GM19397 (cell line): ENCODE data around the gene SETD4.
A peak's percentile ranks its signal among the peaks of the same experiment; 100 is the strongest.

Source experiments
- ATAC-seq: cut with Tn5 transposase; IDR thresholded peaks from one replicate; pipeline ENCODE4 v1.9.1; 2021; ENCODE audit warnings: mild to moderate bottlenecking, moderate library complexity; ENCODE audit not compliant: unreplicated experiment

The SETD4 gene

DNA sequence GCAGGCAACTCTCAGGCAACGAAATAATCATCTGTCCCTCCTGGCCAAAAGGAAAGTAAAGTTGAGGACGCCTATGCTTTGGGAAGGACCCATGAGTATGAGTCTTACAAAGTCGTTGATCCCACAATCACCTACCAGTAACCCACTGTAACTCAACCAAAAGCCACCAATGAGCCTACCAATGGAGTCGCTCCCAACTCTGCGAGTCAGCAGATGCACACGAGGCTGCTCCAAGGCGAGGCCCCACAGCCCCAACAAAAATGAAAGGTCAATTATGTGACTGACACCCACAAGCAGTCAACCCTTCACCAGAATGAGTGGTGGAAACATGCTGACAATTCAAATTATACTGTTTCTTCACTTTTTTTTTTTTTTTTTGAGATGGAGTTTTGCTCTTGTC is 12.0 kb downstream of the SETD4 start:
- ATAC-seq: no peak

DNA sequence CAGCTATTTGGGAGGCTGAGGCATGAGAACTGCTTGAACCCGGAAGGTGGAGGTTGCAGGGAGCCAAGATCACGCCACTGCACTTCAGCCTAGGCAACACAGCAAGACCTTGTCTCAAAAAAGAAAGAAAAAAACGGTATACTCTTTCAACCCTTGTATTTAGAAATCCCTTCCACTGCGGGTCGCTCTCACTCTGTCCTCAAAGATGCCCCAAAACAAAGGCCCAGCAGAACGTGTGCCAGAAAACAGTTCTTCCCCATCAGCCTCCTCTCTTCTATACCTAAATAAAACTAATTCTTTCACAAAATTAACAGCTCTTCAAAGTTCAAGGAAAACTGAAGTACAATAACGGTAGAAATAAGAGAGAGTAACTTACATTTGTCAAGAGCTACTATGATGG is 13.2 kb downstream of the SETD4 start:
- ATAC-seq: no peak

DNA sequence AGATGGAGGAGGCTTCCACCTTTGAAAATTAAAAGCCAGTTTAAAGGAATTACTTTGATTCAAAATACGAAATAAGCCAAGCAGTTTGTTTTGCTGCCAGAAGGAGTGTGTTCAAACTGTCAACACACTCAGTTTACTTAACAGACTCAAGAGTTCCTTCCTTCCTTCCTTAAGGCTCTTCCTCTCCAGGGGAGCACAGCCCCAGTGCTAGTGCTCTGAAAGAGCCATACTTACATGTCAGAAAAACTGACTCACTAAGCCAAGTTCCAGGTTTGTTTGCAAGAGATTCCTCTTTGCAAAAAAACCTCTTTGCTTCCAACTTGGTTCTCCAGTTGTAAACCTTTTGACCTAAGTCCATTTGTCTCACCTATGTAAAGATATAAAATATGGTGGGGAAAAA is 14.3 kb downstream of the SETD4 start:
- no peak for ATAC-seq

DNA sequence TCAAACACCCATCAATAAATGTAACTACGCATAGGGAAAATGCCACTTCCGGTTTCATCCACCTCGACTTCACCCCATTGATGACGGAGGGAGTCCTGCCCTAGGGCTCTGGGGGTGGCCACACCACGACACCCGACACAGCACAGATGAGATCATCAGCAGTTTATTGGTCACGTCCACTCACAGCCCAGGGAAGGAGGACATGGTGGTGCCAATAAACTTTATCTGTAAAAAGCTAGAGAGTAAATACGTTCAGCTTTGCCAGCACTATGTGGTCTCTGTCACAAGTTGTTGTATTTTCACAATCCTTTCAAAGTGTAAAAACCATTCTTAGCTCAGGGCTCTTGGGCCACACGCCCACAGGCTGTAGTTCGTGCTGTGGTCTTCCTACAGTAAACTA is 16.3 kb downstream of the SETD4 start:
- ATAC-seq: no peak

DNA sequence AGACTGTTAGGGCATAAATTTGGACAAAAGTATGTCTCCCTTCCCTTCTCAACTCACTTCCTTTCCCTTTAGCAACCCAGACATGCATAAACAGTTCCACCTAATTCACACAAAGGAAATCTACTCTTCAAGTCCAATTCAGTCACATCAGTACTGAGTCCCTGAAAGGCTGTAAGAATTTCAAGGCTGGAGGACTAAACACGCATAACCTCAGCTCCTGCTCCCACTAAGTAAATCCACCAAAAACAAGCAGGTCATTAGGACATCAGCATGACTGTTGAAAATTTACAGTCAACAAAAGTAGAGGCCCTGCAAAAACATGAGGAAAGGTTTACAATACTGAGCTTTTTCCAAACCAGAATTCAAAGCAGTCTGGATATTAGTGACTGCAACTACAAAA is 18.4 kb downstream of the SETD4 start:
- ATAC-seq: no peak

DNA sequence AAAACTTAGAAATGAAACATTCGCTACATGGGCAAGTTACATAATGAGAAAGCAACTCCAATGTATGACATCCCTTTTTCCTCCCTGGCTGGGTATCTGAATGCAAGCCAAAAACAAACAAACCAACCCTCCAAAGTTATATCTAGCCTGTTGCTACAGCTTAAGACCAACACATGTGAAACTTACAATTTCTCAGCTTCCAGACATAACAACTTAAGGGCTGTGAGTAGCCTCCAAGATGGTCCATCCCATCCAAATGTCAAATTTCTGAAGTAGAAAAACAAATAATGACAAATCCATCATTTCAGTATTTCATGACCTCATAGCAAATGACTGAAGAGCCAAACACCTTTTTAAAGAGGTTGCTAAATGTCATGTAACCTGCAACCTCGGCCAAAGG is 19.9 kb downstream of the SETD4 start:
- no peak for ATAC-seq

DNA sequence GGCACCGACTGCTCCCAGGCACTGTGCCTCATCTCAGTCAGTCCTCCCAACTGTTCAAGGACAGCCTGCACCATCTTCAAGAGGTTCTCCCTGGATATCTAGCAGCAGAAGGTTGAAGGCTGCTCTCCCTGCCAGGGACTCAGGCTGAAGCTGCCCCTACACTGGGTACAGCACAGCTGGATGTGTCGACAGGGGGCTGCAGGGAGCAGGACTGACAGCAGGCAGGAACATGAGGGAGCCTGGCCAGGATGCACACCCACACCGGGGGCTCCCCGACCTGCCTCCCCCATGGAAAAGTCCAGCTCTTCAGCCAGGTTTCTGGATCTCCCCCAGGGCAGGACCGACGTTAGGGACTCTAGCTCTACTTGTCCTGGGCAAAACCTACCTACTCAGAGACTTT is 20.5 kb downstream of the SETD4 start:
- ATAC-seq: no peak

DNA sequence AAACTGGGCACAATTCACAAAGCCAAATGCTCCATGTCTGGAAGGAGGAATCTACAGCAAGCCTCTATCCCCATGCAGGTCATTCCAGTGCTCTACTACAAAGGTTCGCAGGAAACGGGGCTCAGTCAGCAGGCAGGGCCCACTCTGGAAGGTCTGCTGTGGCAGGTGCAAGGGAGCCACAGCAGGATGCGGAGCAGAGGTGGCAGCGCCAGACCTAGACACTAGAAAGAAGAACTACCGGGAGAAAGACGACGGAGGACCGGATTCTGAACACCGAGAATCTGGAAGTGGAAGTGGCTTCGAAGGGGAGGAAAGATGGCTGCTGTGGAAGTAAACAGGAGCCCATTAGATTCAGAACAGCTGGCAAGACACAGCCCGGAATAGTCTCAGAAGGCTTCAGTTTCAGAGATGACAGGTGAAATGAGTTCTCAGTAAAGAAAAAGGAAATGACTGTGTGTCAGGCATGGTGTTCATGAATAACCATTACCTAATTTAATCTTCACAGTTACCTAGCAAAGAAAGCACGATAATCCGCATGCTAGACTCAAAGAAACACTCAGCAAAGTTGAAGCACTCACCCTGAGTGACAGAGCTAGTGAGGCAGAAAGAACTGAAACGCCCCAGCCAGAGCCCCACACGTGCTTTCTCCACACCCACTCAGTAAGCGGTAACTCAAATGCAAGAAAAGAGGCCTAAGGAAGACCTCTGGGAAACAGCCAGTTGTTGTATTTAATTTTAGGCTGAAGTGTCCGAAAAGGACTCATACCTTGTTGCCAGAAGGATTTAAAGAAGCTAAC is 21.4 kb downstream of the SETD4 start:
- no peak for ATAC-seq

DNA sequence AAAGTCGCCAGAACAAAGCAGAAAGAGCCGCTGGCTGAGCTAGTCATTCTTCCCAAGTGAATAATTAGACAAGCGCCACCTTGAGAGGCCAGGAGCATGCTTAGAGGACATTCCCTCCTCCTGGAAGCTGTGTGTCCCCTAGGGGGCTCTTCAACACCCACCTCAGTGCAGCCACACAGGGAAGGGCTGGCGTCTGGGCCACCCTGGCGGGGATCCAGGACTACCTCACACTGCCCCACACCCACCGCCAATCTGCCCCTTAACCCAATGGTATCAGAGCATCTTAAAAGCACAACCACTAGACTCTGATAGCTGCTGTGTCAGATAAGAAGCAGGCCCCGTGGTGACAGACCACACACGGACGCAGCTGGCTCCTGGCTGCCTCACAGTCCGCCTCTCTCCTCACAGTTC is 24.9 kb downstream of the SETD4 start:
- ATAC-seq: no peak

DNA sequence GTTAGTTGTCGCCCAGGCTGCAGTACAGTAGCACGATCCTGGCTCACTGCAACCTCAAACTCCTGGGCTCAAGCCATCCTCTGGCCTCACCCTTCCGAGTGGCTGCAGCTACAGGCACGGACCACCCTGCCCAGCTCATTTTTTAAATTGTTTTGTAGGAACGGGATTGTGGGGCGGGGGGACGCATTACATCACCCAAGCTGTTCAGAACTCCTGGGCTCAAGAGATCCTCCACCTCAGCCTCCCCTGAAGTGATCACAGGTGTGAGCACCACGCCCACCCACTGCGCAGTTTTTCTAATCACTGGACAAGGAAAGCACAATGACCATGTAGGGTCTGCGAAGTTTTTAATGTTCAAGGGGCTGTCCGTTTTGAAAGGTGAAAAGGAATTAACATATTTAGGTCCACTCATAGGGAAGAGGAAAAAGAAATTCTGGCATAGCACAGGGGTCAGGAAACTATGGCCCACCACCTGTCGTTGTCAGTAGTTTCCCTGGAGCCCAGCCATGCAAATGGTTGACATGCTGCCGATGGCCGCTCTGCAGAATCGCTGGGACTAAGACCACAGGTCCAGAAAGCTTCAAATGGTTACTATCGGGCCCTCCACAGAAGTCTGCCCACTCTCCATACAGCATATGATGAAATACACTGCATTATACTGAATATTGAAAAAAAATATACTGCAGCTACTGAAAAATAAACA is 26.0 kb downstream of the SETD4 start:
- ATAC-seq: no peak

DNA sequence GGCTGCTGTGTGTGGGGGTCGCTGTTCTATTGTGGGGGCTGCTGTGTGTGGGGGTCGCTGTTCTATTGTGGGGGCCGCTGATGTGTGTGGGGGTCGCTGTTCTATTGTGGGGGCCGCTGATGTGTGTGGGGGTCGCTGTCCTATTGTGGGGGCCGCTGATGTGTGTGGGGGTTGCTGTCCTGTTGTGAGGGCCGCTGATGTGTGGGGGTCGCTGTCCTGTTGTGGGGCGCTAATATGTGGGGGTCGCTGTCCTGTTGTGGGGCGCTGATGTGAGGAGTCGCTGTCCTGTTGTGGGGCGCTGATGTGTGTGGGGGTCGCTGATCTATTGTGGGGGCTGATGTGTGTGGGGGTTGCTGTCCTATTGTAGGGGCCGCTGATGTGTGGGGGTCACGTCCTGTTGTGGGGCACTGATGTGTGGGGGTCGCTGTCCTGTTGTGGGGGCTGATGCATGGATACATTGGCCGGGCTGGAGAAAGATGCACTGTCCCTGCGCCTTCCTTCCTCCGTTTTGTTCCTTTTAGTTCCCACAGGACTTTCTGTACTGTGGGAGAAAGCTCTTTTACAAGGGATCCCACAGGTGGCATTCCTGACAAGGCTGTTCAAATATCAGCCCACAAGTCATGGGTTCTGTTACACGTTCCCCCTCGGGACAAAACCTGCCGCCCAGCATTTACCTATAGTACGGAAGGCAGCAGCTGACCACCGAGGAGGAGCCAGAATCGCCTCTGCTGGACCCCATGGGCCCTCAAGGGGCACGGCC is 27.5 kb downstream of the SETD4 start:
- ATAC-seq: no peak

DNA sequence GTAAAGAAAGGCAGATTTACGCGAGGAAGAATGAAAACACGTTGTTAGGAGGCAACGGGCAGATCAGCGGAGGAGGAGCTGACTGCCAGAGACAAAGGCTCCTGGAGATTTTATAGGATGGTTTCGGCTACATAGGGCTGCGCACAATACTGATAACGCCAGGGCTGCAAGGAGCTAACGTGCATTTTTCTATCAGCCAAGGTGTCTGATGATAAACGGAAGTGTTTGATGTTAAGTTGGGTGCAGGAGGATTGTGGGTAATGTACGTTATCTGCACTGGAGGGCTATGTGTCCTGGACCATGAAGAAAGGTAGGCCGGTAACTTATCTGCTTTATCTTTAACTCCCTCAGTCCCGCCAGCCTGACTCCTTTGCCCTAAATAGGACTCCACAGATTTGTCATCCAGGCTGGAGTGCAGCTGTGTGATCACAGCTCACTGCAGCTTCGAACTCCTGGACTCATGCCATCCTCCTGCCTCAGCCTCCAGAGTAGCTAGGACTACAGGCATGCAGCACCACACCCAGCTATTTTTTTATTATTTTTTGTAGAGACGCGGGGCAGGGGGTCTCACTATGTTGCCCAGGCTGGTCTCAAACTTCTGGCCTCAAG is 29.6 kb downstream of the SETD4 start:
- no peak for ATAC-seq

DNA sequence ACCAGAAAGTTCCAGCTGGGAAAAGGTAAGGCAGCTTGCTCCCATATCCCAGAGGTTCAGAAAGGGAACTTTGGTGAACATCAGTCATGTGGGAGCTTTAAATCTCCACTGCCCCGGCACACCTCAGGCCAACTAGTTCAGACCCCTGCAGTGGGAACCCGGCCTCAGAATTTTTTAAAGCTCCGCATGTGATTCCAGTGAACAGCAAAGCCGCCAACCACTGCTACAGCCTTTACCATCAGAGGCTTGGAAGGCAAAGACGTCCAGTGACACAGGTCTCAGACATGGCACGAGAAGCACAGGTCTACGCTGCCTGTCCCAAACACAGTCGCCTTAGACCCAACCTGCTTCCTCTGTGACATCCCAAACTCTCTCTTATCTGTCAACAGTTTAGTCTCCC is 31.0 kb downstream of the SETD4 start:
- no peak for ATAC-seq

DNA sequence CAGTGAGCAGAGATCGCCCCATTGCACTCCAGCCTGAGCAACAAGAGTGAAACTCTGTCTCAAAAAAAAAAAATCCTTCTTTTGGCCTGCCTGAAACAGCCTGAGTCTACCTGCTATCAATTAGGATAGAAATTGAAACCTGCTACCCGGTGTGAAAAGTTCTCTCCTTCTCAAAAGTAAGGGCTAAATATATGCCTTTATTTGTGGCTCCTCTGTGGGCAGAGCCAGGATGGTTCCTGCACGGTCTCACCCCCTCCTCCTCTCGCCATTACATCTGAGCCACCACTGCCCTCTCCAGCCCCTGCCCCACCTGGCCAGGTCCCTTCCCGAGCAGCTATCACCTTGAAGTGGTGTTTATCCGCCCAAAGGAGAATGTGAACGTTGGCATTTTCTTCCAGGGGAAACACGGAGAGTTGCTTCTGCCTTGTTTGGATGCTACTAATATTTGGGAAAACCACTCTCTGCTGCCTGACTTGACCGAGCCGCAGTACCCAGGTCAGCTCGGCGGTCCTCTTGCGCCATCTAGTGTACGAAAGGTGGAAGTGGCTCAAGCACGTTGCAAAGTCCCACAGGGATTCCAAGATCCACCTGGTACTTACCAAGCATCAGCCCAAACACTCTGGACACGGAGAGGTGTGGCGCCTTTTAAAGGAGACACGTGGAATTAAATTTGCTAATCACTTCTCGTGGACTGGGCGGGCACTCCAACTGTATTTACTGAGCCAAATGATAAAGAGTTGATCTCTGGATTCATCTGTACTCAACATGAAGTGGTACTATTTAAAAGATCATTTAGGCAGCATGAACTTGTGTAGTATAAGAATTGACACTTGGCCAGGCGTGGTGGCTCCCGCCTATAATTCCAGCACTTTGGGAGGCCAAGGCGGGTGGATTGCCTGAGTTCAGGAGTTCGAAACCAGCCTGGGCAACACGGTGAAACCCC is 31.9 kb downstream of the SETD4 start:
- ATAC-seq: peak; percentile 56

DNA sequence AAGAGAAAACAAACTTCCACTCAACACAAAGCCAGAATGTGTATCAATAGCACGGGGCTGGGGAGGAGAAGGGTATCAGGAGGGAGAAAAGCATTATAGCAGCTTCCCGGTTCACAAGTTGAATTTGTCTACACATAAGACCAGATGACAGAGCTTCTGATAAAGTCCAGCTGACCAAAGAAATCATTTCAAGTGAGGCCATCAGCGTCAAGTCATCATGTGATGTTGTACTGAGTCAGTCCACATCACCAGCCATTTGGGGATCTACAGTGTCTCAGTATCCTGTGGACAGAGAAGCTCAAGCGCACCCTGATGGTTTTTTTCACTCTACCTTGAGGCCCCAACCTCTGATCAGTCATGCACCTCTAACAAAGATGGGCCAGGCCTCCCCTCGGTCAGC is 33.0 kb downstream of the SETD4 start:
- ATAC-seq: no peak

DNA sequence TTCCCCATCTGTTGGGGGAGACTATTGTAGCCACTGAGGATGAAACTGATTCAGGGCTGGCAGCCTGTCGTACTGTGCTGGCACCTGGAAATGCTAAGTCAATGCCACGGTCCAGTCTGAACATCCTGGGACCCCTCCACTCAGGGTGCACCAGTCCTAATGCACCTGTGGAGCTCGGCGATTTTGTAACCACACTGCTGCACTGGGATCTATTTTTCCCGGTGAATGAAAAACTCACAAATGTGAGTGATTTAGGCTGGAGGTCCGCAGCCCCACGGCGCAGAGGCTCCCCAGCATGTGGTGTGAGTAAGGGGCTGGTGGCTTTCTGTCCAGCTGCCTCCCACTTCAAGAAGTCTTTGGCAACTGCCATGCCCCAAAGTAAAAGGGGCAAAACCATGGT is 35.5 kb downstream of the SETD4 start:
- ATAC-seq: no peak

DNA sequence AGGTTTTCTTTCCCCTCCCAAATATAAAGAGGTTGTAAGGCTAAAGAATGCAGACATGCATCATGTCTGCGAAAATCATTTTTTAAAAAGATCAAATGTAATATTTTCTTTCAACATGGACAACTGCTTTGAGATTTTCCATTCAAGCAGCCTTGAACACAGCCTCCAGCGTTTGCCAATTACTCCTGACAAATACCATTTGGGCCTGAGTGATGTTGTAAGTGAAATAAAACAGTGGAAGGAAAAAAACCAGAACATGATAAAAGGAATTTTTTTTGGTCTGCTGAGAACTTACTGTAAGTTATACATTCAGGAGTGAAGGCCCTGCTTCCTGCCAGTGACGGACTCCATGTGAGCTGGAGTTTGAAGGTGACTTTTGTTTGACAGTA is 37.2 kb downstream of the SETD4 start:
- no peak for ATAC-seq

DNA sequence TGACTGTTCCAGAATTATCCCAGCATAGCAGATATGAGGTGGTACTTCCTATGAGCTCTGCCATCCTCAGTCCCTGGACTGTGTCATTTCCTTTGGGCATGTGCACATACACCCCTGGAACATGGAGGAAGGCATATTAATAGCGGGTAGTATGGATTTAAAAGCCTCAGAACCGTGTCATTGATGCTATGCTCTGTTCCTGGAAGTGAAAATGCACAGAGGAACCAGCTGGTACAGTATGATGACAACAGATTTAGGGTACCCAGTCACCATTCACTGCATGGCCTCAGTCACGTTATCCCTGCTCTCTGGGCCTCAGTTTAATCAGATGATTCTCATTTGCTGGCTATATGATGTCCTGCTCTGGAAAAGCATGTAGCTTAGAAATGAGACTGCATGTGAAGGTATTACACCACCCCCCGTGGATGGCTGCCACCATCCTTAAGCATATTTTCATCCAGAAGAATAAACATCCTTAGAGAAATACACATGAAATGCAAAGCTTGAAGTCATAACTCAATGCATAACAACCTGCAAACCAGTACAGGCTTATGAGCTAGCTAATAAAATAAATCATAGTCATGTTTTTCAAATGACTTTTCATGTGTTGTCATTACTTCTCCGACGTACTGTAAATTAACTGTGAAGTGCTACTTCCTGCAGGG is 37.8 kb downstream of the SETD4 start:
- no peak for ATAC-seq

DNA sequence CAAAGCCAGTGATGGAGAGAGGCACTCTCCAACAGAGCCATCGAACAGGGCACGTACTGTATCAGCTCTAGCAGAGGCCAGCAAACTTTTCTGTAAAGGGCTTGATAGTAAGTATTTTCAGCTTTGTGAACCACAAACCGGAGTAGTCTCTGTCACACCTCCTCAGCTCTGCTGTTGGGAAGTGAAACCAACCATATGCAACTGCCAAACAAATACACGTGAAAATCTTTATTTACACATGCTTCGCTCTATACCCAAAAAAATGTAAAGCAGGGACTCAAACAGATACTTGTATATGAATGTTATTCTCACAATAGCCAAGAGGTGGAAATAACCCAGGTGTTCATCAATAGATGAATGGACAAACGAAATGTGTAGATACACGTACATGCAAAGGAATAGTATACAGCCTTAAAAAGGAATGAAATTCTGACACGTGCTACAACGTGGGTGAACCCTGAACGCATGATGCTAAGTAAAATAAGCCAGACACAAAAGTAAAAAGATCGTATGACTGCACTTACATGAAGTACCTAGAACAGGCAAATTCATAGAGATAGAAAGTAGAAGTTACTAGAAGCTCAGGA is 39.0 kb downstream of the SETD4 start:
- ATAC-seq: peak; percentile 55
